Keratinocyte (primary cell): ENCODE results near the gene SELENOW. TPM values are rescaled to one million over a fixed set of nuclear protein-coding genes. Genes with fewer than 3 reads are reported as not detected.
"Not testable (repeated sequence)": the region's sequence is repeated elsewhere in the genome, so short reads cannot be mapped to it uniquely, and the experiment has no call there.

Source experiments
- DNase-seq: peaks from one replicate; pipeline ENCODE4 v3.0.0-alpha.2; 2011; ENCODE audit warnings: low read depth, missing footprints, low spot score
- FAIRE-seq: peaks from 2 replicates; lab custom pipeline; 2011; peaks lifted over from hg19 to GRCh38; lab: Jason Lieb, UNC
- H2AFZ ChIP-seq: 2 replicates; pipeline ENCODE4 v1.6.0; 2012; ENCODE audit warnings: low read length, control low read depth, inconsistent platforms; ENCODE audit not compliant: control insufficient read depth
- H3K27ac ChIP-seq: 2 replicates; pipeline ENCODE4 v1.5.1; 2011; ENCODE audit warnings: low read length; ENCODE audit not compliant: control insufficient read depth, insufficient read depth
- H3K27me3 ChIP-seq: 3 replicates; pipeline ENCODE4 v1.6.0; 2011; ENCODE audit warnings: low read length; ENCODE audit not compliant: control insufficient read depth, insufficient read depth; ENCODE audit errors: extremely low read depth
- H3K36me3 ChIP-seq, 2 experiments: 2 replicates in 1 of 2; 3 replicates in 1 of 2; pipeline ENCODE4 v1.5.1; 2011; ENCODE audit warnings: low read length in 2 of 2, mild to moderate bottlenecking in 1 of 2; ENCODE audit not compliant: control insufficient read depth in 2 of 2, insufficient read depth in 2 of 2; ENCODE audit errors: extremely low read depth in 1 of 2
- H3K4me1 ChIP-seq: 3 replicates; pipeline ENCODE4 v1.5.1; 2011; ENCODE audit warnings: low read length; ENCODE audit not compliant: control insufficient read depth, insufficient read depth; ENCODE audit errors: extremely low read depth
- H3K4me2 ChIP-seq: 3 replicates; pipeline ENCODE4 v1.6.0; 2011; ENCODE audit warnings: low read depth, low read length; ENCODE audit not compliant: control insufficient read depth, insufficient read depth; ENCODE audit errors: extremely low read depth
- H3K4me3 ChIP-seq, 3 experiments: fragments of 200-600 bp in 1 of 3; sonication (generic) in 1 of 3; 2 replicates in 2 of 3; 3 replicates in 1 of 3; pipeline ENCODE4 v1.5.1; 2011 to 2016; ENCODE audit warnings: low read length in 3 of 3, mild to moderate bottlenecking in 3 of 3, control low read depth in 2 of 3, inconsistent platforms in 1 of 3, low read depth in 1 of 3, mixed read lengths in 1 of 3, mixed run types in 1 of 3, moderate library complexity in 1 of 3; ENCODE audit not compliant: control insufficient read depth in 2 of 3, insufficient read depth in 2 of 3; ENCODE audit errors: extremely low read depth in 1 of 3
- H3K79me2 ChIP-seq: 2 replicates; pipeline ENCODE4 v1.6.0; 2012; ENCODE audit warnings: low read length; ENCODE audit not compliant: control insufficient read depth, insufficient read depth
- H3K9ac ChIP-seq: 3 replicates; pipeline ENCODE4 v1.6.0; 2011; ENCODE audit warnings: low read length; ENCODE audit not compliant: control insufficient read depth, insufficient read depth; ENCODE audit errors: extremely low read depth
- H3K9me1 ChIP-seq: 3 replicates; pipeline ENCODE4 v1.6.0; 2011; ENCODE audit warnings: low read length; ENCODE audit not compliant: control insufficient read depth, insufficient read depth; ENCODE audit errors: extremely low read depth
- H3K9me3 ChIP-seq: 2 replicates; pipeline ENCODE4 v1.5.1; 2012; ENCODE audit warnings: low read depth, low read length; ENCODE audit not compliant: control insufficient read depth
- H4K20me1 ChIP-seq: 3 replicates; pipeline ENCODE4 v1.6.0; 2011; ENCODE audit warnings: low read length; ENCODE audit not compliant: control insufficient read depth, insufficient read depth; ENCODE audit errors: extremely low read depth
- CTCF ChIP-seq, 3 experiments: IDR thresholded peaks in 1 of 3; conservative IDR thresholded peaks in 1 of 3; optimal IDR thresholded peaks in 1 of 3; 2 replicates in 2 of 3; 3 replicates in 1 of 3; pipeline versions ENCODE3 to v1.5.1; 2011; ENCODE audit warnings: low read length in 3 of 3, mild to moderate bottlenecking in 3 of 3, moderate library complexity in 2 of 3, control low read depth in 1 of 3, inconsistent platforms in 1 of 3; ENCODE audit not compliant: insufficient read depth in 2 of 3; ENCODE audit errors: extremely low read depth in 1 of 3
- EZH2 ChIP-seq: IDR thresholded peaks from one replicate; pipeline ENCODE4 v1.6.1; 2012; ENCODE audit warnings: inconsistent platforms, mild to moderate bottlenecking, low read length, moderate library complexity
- dilution Hi-C: fragments of 300-500 bp; cut with MboI; formaldehyde crosslinking; loops from one replicate; pipeline ENCODE4 v1.7.0; 2020; ENCODE audit warnings: low sequenced_read_pairs; ENCODE audit not compliant: extremely low pct_ligation_motif_present
- polyA plus RNA-seq, 5 experiments: library from polyadenylated mRNA; depleted of rRNA in 3 of 5; stranded (reverse) in 3 of 5; stranded (forward) in 1 of 5; unstranded in 1 of 5; fragments of >200 nt; gene quantifications; 1 replicate in 1 of 5; 2 replicates in 3 of 5; 3 replicates in 1 of 5; pipeline versions ENCODE4 v1.2.1 to v1.2.3, GENCODE V29; 2011 to 2012; ENCODE audit warnings: missing spikeins in 2 of 5, low read depth in 1 of 5, low replicate concordance in 1 of 5

Gene SELENOW
- polyA plus RNA-seq, 1 donor (not counting 4 experiments of a cell fraction or from before 2014, with no cell fraction given): 509 TPM

- Histone ChIP-seq H3K4me1 (peaks cover 29% of the 10 kb centered on the region), H3K9me1 (no peaks in the 10 kb centered on the region), H4K20me1 (no peaks in the 10 kb centered on the region), H3K9me3 (no peaks in the 10 kb centered on the region), H3K79me2 (peaks cover 17% of the 10 kb centered on the region), H2AFZ (no peak overlapping the region), H3K4me3 (no peak overlapping the region), H3K9ac (peak overlapping the region; percentile 78), H3K36me3 (peaks cover 12 to 21% of the 10 kb centered on the region in 2 experiments), H3K27ac (peak overlapping the region; percentile 95), H3K27me3 (no peaks in the 10 kb centered on the region), H3K4me2 (peak overlapping the region; percentile 54)
- dilution Hi-C loops: no loop called here
- TF ChIP-seq CTCF (optimal IDR thresholded peaks at IDR 0.05 in 1 of 3, IDR thresholded peaks at IDR 0.05 in 1 of 3, conservative IDR thresholded peaks at IDR 0.05 in 1 of 3; ENCODE audit: extremely low read depth in 1 of 3, insufficient read depth in 2 of 3, low read length in 3 of 3) (no peak), EZH2 (no peak)
- FAIRE-seq (no peak), DNase-seq (no peak)
Observed at GRCh38 chr19:47742634-47743033, 35.9 kb upstream of the SELENOW start.

GRCh38 chr19:47745010-47745901 is 33.2 kb upstream of the SELENOW start, which contains the start of gene NOP53:
Gene NOP53, plus strand, starts transcription at chr19:47745546. Its CDS starts 14 bp downstream, at chr19:47745560.
- peak within 1 kb of the TSS; percentile 93 for H3K9ac ChIP-seq
- dilution Hi-C loops: no loop called here
- DNase-seq (peak; percentile 74), FAIRE-seq (peak; percentile 34)
- no peaks in the 10 kb centered on the region for H3K9me1 ChIP-seq
- H2AFZ ChIP-seq: no peak within 1 kb of the TSS
- TF ChIP-seq EZH2 (no peak), CTCF (optimal IDR thresholded peaks at IDR 0.05 in 1 of 3, IDR thresholded peaks at IDR 0.05 in 1 of 3, conservative IDR thresholded peaks at IDR 0.05 in 1 of 3; ENCODE audit: extremely low read depth in 1 of 3, insufficient read depth in 2 of 3, low read length in 3 of 3) (no peak)
- peak within 1 kb of the TSS; percentile 66 to 80 (median 76) for H3K4me3 ChIP-seq
- H3K27me3 ChIP-seq: no peaks in the 10 kb centered on the region
- peak within 1 kb of the TSS; percentile 93 for H3K27ac ChIP-seq
- peaks cover 38% of the 10 kb centered on the region for H3K79me2 ChIP-seq
- H3K36me3 ChIP-seq: peaks cover 16 to 28% of the 10 kb centered on the region in 2 experiments
- H4K20me1 ChIP-seq: no peaks in the 10 kb centered on the region
- H3K4me1 ChIP-seq: peaks cover 35% of the 10 kb centered on the region
- no peaks in the 10 kb centered on the region for H3K9me3 ChIP-seq
- peak within 1 kb of the TSS; percentile 80 for H3K4me2 ChIP-seq

- Histone ChIP-seq H3K4me2 (peak overlapping the region; percentile 62), H3K27ac (peak overlapping the region; percentile 93), H3K4me1 (peaks cover 35% of the 10 kb centered on the region), H3K36me3 (peaks cover 23 to 37% of the 10 kb centered on the region in 2 experiments), H3K4me3 (peak overlapping the region; percentile 66 to 80 (median 76)), H3K9ac (peak overlapping the region; percentile 93), H3K79me2 (peaks cover 46% of the 10 kb centered on the region)
- H3K9me1 ChIP-seq, H4K20me1 ChIP-seq, dilution Hi-C loops, H3K27me3 ChIP-seq, DNase-seq, H2AFZ ChIP-seq, FAIRE-seq, H3K9me3 ChIP-seq: not testable (repeated sequence)
Observed at GRCh38 chr19:47746129-47746528, 32.4 kb upstream of the SELENOW start.
